Fibroblast of lung (primary cell): ENCODE results near the gene ELMOD3.

ENCODE experiments used
- CTCF ChIP-seq, 2 donors: IDR thresholded peaks in 1 of 2; conservative IDR thresholded peaks in 1 of 2; 1 replicate in 1 of 2; 2 replicates in 1 of 2; pipeline ENCODE4 v1.5.1; 2011 to 2012; ENCODE audit warnings: low read length in 2 of 2, control low read depth in 1 of 2, inconsistent platforms in 1 of 2, low read depth in 1 of 2, mild to moderate bottlenecking in 1 of 2
- EZH2 ChIP-seq: IDR thresholded peaks from 2 replicates; pipeline ENCODE4 v1.5.1; 2012; ENCODE audit warnings: low read length, control low read depth, mild to moderate bottlenecking; ENCODE audit errors: missing control alignments

DNA sequence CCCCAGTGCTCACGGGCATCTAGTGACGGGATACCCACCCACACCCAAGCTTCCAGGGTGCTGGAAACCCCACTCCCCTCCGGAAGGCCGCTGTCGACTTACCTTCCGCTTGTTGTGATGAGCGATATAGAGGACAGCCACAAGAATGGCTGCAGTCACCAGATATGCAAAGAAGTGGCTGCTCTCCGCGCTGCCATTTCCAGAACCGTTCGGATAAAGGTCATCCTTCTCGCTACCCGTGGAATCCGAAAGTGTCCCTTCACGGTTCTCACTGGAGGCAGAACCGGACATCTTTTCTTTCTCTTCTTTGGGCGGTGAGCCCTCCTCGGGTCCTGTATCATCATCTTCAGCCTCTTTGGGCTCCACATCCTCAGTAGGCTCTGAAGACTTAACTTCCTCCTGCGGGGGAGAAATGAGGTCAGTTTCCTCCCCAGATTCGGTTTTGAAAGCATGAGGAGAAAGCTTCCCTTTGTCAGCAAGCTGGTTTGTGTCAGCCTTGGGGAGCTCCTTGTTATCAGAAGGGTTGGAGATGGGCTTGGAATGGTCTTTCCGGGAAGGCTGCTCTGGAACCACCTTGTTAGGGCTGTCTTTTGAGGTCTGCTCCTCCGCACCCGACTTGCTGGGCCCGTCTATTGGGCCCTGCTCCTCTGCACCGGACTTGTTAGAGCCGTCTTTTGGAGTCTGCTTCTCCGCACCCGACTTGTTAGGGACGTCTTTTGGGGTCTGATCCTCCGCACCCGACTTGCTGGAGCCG lies 28.0 kb upstream of the ELMOD3 start:
- TF ChIP-seq CTCF (conservative IDR thresholded peaks at IDR 0.05 in 1 of 2, IDR thresholded peaks at IDR 0.05 in 1 of 2; ENCODE audit: low read depth in 1 of 2, low read length in 2 of 2) (no peak), EZH2 (no peak)
